Measurements from ENCODE around the gene ZDHHC11B.
"Not testable (repeated sequence)": the region's sequence is repeated elsewhere in the genome, so short reads cannot be mapped to it uniquely, and the experiment has no call there.

- not testable (repeated sequence) for TF ChIP-seq CTCF (IDR thresholded peaks at IDR 0.05); POLR2A (IDR thresholded peaks at IDR 0.05); POLR2AphosphoS5 (IDR thresholded peaks at IDR 0.05); EP300 (IDR thresholded peaks at IDR 0.05; ENCODE audit: low read depth)
Measured at GRCh38 chr5:708848-709517, 75.5 kb downstream of the ZDHHC11B start.
